ENCODE results near the gene NDST3.

The NDST3 gene

DNA sequence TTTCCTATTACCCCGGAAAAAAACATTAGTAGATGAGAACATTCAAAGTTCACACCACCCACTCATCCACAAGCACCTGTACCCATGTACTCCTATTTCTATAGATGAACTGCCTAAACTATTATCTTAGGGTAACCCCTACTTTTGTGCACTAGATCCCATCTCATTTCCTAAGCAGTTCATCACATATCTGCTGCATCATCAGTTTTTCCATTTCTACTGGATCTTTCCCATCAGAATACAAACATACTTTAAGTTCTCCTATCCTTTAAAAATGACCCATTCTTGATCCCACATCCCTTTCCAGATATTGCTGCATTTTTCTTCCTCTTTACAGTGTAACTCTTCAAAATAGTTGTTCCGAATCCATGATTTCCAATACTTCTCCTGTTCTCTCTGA is 237.5 kb downstream of the NDST3 start:
- no peaks in the 10 kb centered on the region; the same call in 1 of the 2 replicates for H3K4me1 ChIP-seq (ENCODE audit: control insufficient read depth, insufficient read depth, low read length)
- no peaks in the 10 kb centered on the region for H3K36me3 ChIP-seq (ENCODE audit: control insufficient read depth, insufficient read depth, low read length)
- no peaks in the 10 kb centered on the region for H3K27me3 ChIP-seq (ENCODE audit: control insufficient read depth, insufficient read depth, low read length)
- H3K9me3 ChIP-seq (ENCODE audit: control insufficient read depth, insufficient read depth, low read length): no peaks in the 10 kb centered on the region
- H3K4me3 ChIP-seq (ENCODE audit: low read depth, low read length): no peak overlapping the region
- no peak overlapping the region for H3K27ac ChIP-seq (ENCODE audit: low read depth, low read length)
- no peak overlapping the region for H3K9ac ChIP-seq (ENCODE audit: low read depth, low read length)

- H3K27me3 ChIP-seq (ENCODE audit: control insufficient read depth, insufficient read depth, low read length): no peaks in the 10 kb centered on the region
- H3K9ac ChIP-seq (ENCODE audit: low read depth, low read length): no peak overlapping the region
- H3K27ac ChIP-seq (ENCODE audit: low read depth, low read length): no peak overlapping the region
- no peaks in the 10 kb centered on the region for H3K9me3 ChIP-seq (ENCODE audit: control insufficient read depth, insufficient read depth, low read length)
- no peaks in the 10 kb centered on the region for H3K36me3 ChIP-seq (ENCODE audit: control insufficient read depth, insufficient read depth, low read length)
- H3K4me3 ChIP-seq (ENCODE audit: low read depth, low read length): no peak overlapping the region
- 0 out of 2 replicates have a peak, but pooled peaks cover 4% of the 10 kb centered on the region for H3K4me1 ChIP-seq (ENCODE audit: control insufficient read depth, insufficient read depth, low read length)
Measured at GRCh38 chr4:118273642-118274041, 239.4 kb downstream of the NDST3 start.

GRCh38 chr4:118276580-118276979 is 242.3 kb downstream of the NDST3 start:
- H3K4me3 ChIP-seq (ENCODE audit: low read depth, low read length): no peak overlapping the region
- no peak overlapping the region for H3K9ac ChIP-seq (ENCODE audit: low read depth, low read length)
- no peak overlapping the region for H3K27ac ChIP-seq (ENCODE audit: low read depth, low read length)
- peaks cover 19% of the 10 kb centered on the region for H3K4me1 ChIP-seq (ENCODE audit: control insufficient read depth, insufficient read depth, low read length)
- H3K36me3 ChIP-seq (ENCODE audit: control insufficient read depth, insufficient read depth, low read length): peaks cover 25% of the 10 kb centered on the region
- H3K27me3 ChIP-seq (ENCODE audit: control insufficient read depth, insufficient read depth, low read length): no peaks in the 10 kb centered on the region
- no peaks in the 10 kb centered on the region for H3K9me3 ChIP-seq (ENCODE audit: control insufficient read depth, insufficient read depth, low read length)

- no peaks in the 10 kb centered on the region for H3K27me3 ChIP-seq (ENCODE audit: control insufficient read depth, insufficient read depth, low read length)
- H3K9me3 ChIP-seq (ENCODE audit: control insufficient read depth, insufficient read depth, low read length): no peaks in the 10 kb centered on the region
- H3K36me3 ChIP-seq (ENCODE audit: control insufficient read depth, insufficient read depth, low read length): peaks cover 25% of the 10 kb centered on the region
- peak overlapping the region; percentile 96; the same call in 1 of the 2 replicates for H3K4me3 ChIP-seq (ENCODE audit: low read depth, low read length)
- H3K27ac ChIP-seq (ENCODE audit: low read depth, low read length): no peak overlapping the region
- H3K4me1 ChIP-seq (ENCODE audit: control insufficient read depth, insufficient read depth, low read length): peaks cover 19% of the 10 kb centered on the region
- H3K9ac ChIP-seq (ENCODE audit: low read depth, low read length): no peak overlapping the region
Measured at GRCh38 chr4:118277243-118277642, 243.0 kb downstream of the NDST3 start.

DNA sequence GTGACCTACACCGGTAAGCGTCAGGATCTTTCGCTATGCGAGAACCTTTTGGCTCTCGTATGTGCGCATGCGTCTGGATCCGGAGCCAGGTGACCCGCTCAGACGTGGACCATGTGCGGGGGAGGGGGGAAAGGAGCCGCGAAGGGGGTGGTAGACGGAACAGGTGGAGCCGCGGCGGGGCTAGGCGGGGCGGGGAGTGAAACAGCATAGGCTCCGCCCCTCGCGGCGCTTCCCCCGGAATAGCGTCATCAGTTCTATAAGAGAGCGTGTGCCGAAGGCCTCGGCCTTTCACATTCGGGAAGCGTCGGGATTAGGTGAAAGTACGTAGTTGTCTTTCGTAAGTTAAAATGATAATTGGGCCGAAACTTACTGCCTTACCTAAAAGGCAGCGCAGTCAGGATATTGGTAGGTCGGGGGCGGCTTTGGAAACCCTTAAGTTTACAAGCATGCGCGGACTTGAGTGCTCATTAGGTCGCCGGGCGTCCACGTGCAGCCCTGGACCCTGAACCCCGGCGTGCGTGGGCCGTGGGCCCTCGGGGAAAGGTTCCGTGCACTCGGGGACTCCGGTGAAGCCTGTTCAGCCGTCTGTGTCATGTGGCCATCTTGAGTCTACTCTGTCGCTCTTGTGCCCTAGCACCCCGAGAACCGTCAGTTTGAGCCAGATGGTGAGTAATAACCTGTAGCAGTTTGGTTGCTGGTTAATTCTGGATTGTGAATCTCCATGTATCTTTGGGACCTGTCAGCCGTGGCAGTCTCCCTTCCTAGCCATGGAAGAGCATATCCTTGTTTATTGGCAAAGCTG is 244.4 kb downstream of the NDST3 start:
- Histone ChIP-seq H3K4me1 (ENCODE audit: control insufficient read depth, insufficient read depth, low read length) (peaks cover 19% of the 10 kb centered on the region), H3K9me3 (ENCODE audit: control insufficient read depth, insufficient read depth, low read length) (no peaks in the 10 kb centered on the region), H3K27ac (ENCODE audit: low read depth, low read length) (peak overlapping the region; percentile 92), H3K4me3 (ENCODE audit: low read depth, low read length) (peak overlapping the region; percentile 96), H3K27me3 (ENCODE audit: control insufficient read depth, insufficient read depth, low read length) (no peaks in the 10 kb centered on the region), H3K36me3 (ENCODE audit: control insufficient read depth, insufficient read depth, low read length) (peaks cover 25% of the 10 kb centered on the region), H3K9ac (ENCODE audit: low read depth, low read length) (peak overlapping the region; percentile 97)

GRCh38 chr4:118279328-118279727 is 245.0 kb downstream of the NDST3 start:
- H3K36me3 ChIP-seq (ENCODE audit: control insufficient read depth, insufficient read depth, low read length): peaks cover 25% of the 10 kb centered on the region
- peaks cover 19% of the 10 kb centered on the region for H3K4me1 ChIP-seq (ENCODE audit: control insufficient read depth, insufficient read depth, low read length)
- no peaks in the 10 kb centered on the region for H3K9me3 ChIP-seq (ENCODE audit: control insufficient read depth, insufficient read depth, low read length)
- no peaks in the 10 kb centered on the region for H3K27me3 ChIP-seq (ENCODE audit: control insufficient read depth, insufficient read depth, low read length)
- H3K4me3 ChIP-seq (ENCODE audit: low read depth, low read length): peak overlapping the region; percentile 96
- peak overlapping the region; percentile 92 for H3K27ac ChIP-seq (ENCODE audit: low read depth, low read length)
- H3K9ac ChIP-seq (ENCODE audit: low read depth, low read length): peak overlapping the region; percentile 97

GRCh38 chr4:118279920-118280432 is 245.7 kb downstream of the NDST3 start:
- Histone ChIP-seq H3K9me3 (ENCODE audit: control insufficient read depth, insufficient read depth, low read length) (no peaks in the 10 kb centered on the region), H3K4me3 (ENCODE audit: low read depth, low read length) (peak overlapping the region; percentile 96), H3K36me3 (ENCODE audit: control insufficient read depth, insufficient read depth, low read length) (peaks cover 25% of the 10 kb centered on the region), H3K9ac (ENCODE audit: low read depth, low read length) (peak overlapping the region; percentile 97), H3K27me3 (ENCODE audit: control insufficient read depth, insufficient read depth, low read length) (no peaks in the 10 kb centered on the region), H3K27ac (ENCODE audit: low read depth, low read length) (peak overlapping the region; percentile 92), H3K4me1 (ENCODE audit: control insufficient read depth, insufficient read depth, low read length) (peaks cover 19% of the 10 kb centered on the region)

DNA sequence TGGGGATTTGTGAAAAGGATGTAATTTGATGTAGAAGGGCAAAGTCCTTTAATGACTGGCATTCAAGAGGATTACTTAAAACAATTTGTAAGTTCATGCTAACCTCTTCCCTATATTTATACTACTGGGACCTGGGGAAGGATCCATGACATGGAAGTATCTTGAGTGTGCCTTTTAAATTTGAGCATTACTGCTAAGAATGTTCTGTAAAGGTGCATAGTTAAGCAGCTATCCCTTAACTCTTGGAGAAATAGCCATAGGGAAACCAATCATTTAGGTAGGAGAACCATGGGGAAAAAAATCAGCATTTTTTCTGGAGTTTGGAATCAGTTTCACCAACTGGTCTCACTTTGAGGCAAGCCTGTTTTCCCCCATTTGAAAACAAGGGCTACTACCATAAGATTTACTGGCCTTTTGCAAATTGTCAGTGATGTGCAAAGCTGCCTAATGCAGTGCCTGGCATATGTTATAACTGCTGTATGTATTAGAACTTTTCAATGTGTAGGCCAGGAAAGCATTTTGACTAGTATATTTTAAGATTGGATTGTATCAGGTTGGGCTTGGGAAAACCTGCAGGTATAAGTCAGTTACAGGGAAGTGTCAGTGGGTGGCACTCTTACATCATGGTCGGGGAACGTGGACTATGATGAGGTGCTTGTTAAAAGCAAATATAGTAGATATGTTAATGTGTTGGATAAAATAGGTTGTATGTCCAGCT is 246.4 kb downstream of the NDST3 start:
- Histone ChIP-seq H3K27ac (ENCODE audit: low read depth, low read length) (peak overlapping the region; percentile 92), H3K4me1 (ENCODE audit: control insufficient read depth, insufficient read depth, low read length) (peaks cover 19% of the 10 kb centered on the region), H3K4me3 (ENCODE audit: low read depth, low read length) (peak overlapping the region; percentile 96; the same call in 1 of the 2 replicates), H3K27me3 (ENCODE audit: control insufficient read depth, insufficient read depth, low read length) (no peaks in the 10 kb centered on the region), H3K36me3 (ENCODE audit: control insufficient read depth, insufficient read depth, low read length) (peaks cover 25% of the 10 kb centered on the region), H3K9me3 (ENCODE audit: control insufficient read depth, insufficient read depth, low read length) (no peaks in the 10 kb centered on the region), H3K9ac (ENCODE audit: low read depth, low read length) (peak overlapping the region; percentile 97)

GRCh38 chr4:118281611-118282442 is 247.5 kb downstream of the NDST3 start:
- H3K9ac ChIP-seq (ENCODE audit: low read depth, low read length): peak overlapping the region; percentile 97; the same call in 1 of the 2 replicates
- H3K4me3 ChIP-seq (ENCODE audit: low read depth, low read length): no peak overlapping the region
- no peaks in the 10 kb centered on the region for H3K27me3 ChIP-seq (ENCODE audit: control insufficient read depth, insufficient read depth, low read length)
- peaks cover 25% of the 10 kb centered on the region for H3K36me3 ChIP-seq (ENCODE audit: control insufficient read depth, insufficient read depth, low read length)
- H3K9me3 ChIP-seq (ENCODE audit: control insufficient read depth, insufficient read depth, low read length): no peaks in the 10 kb centered on the region
- H3K4me1 ChIP-seq (ENCODE audit: control insufficient read depth, insufficient read depth, low read length): peaks cover 19% of the 10 kb centered on the region
- peak overlapping the region; percentile 92 for H3K27ac ChIP-seq (ENCODE audit: low read depth, low read length)

- H3K36me3 ChIP-seq (ENCODE audit: control insufficient read depth, insufficient read depth, low read length): peaks cover 25% of the 10 kb centered on the region
- no peak overlapping the region for H3K9ac ChIP-seq (ENCODE audit: low read depth, low read length)
- no peaks in the 10 kb centered on the region for H3K27me3 ChIP-seq (ENCODE audit: control insufficient read depth, insufficient read depth, low read length)
- peaks cover 19% of the 10 kb centered on the region for H3K4me1 ChIP-seq (ENCODE audit: control insufficient read depth, insufficient read depth, low read length)
- H3K4me3 ChIP-seq (ENCODE audit: low read depth, low read length): no peak overlapping the region
- peak overlapping the region; percentile 92 for H3K27ac ChIP-seq (ENCODE audit: low read depth, low read length)
- no peaks in the 10 kb centered on the region for H3K9me3 ChIP-seq (ENCODE audit: control insufficient read depth, insufficient read depth, low read length)
Measured at GRCh38 chr4:118282692-118283091, 248.4 kb downstream of the NDST3 start.
